ENCODE data around the gene LEFTY1.
A peak's percentile ranks its signal among the peaks of the same experiment; 100 is the strongest.

Gene LEFTY1

DNA sequence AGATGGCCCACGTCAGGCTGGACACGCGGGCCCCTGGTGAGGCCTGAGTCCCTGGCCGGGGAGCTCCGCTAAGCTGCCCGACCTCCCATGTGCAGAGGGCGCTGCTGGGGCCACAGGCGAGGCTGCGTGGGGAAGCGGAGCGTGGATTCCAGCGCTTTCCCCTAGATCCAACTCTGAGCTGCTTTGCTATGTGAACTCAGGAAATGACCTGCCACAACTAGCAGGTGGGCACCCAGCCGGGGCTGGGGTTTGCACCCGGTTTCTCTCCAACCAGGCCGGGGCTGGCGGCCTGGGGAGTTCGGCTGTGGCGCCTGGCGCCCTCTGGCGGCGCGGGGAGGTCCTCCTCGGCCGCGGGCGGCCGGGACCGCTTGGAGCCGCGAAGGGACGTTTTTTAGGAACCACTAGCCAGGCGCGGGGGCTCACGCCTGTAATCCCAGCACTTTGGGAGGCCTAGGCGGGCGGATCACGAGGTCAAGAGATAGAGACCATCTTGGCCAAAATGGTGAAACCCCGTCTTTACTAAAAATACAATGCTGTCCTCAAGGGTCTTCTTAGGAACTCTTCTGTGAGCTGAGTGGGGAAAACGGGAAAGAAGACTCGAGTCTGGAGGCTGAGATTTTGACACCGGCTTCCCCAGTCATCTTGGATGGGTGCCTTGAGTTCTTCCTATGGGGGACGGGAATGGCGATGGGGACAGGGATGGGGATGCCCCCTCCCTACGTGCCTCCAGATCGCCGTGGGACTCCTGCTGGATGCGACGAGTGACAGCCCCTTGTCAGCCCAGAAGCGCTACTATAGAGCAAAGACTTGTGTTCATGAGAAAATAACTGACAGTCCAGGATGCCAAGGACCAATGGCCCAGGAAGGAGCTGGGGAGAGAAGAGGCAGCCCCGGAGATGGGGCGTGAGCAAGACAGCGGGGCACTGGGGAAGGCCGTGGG lies 22.5 kb upstream of the LEFTY1 start:
- Mint-ChIP-seq H3K4me1 (peaks cover 15% of the 10 kb centered on the region), H3K36me3 (ENCODE audit: low read depth) (peaks cover 6% of the 10 kb centered on the region), H3K9me3 (no peaks in the 10 kb centered on the region), H3K27me3 (ENCODE audit: low read depth, poor library complexity) (peaks cover 21% of the 10 kb centered on the region), H3K4me3 (no peak overlapping the region), H3K27ac (no peak overlapping the region)
- TF ChIP-seq, protein P1, sequence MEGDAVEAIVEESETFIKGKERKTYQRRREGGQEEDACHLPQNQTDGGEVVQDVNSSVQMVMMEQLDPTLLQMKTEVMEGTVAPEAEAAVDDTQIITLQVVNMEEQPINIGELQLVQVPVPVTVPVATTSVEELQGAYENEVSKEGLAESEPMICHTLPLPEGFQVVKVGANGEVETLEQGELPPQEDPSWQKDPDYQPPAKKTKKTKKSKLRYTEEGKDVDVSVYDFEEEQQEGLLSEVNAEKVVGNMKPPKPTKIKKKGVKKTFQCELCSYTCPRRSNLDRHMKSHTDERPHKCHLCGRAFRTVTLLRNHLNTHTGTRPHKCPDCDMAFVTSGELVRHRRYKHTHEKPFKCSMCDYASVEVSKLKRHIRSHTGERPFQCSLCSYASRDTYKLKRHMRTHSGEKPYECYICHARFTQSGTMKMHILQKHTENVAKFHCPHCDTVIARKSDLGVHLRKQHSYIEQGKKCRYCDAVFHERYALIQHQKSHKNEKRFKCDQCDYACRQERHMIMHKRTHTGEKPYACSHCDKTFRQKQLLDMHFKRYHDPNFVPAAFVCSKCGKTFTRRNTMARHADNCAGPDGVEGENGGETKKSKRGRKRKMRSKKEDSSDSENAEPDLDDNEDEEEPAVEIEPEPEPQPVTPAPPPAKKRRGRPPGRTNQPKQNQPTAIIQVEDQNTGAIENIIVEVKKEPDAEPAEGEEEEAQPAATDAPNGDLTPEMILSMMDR (IDR thresholded peaks at IDR 0.05), result peak; percentile 92
- DNase-seq, result peak; percentile 81

DNA sequence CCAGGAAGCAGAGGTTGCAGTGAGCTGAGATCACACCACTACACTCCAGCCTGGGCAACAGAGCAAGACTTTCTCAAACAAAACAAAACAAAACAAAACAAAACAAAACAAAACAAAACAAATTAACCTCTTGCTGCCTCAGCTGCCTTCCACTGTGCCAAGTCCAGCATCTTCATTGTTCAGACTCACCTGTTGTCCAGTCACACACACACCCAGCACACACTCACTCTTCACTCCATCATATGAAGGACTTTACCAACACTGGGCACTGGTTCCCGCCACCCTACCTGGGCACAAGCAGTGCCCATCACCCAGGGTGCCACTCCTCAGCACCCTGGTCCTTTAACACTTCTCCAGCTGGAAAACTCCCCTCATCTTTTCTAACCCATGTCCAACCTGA lies 20.5 kb upstream of the LEFTY1 start:
- H3K4me3 Mint-ChIP-seq, result no peak overlapping the region
- H3K27me3 Mint-ChIP-seq (ENCODE audit: low read depth, poor library complexity), result peaks cover 31% of the 10 kb centered on the region
- peaks cover 6% of the 10 kb centered on the region for H3K36me3 Mint-ChIP-seq (ENCODE audit: low read depth)
- H3K4me1 Mint-ChIP-seq, result no peaks in the 10 kb centered on the region
- no peaks in the 10 kb centered on the region for H3K9me3 Mint-ChIP-seq
- no peak for DNase-seq
- H3K27ac Mint-ChIP-seq, result no peak overlapping the region
- TF ChIP-seq, protein P1 (IDR thresholded peaks at IDR 0.05), result no peak

DNA sequence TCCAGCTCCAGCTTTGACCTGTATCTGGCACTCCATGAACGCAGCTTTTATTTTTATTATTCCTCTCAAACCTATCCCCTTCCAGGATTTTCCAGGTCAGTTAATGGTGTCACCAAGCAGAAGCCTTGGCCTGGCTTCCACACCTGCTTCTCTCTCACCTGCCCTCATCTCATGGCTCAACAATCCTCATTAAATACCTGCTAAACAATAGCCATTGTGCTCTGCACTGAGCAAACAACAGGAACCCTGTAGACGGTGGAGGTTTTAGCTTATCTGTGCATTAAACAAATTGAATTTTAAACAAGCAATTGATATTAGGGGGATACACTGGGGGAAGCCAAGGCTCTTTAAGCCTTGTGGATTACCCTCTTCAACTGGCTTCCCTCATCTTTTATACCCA lies 19.8 kb upstream of the LEFTY1 start:
- TF ChIP-seq, protein P1 (IDR thresholded peaks at IDR 0.05), result no peak
- Mint-ChIP-seq H3K4me3 (no peak overlapping the region), H3K9me3 (no peaks in the 10 kb centered on the region), H3K27ac (no peak overlapping the region), H3K36me3 (ENCODE audit: low read depth) (peaks cover 8% of the 10 kb centered on the region), H3K4me1 (no peaks in the 10 kb centered on the region), H3K27me3 (ENCODE audit: low read depth, poor library complexity) (peaks cover 28% of the 10 kb centered on the region)
- no peak for DNase-seq

DNA sequence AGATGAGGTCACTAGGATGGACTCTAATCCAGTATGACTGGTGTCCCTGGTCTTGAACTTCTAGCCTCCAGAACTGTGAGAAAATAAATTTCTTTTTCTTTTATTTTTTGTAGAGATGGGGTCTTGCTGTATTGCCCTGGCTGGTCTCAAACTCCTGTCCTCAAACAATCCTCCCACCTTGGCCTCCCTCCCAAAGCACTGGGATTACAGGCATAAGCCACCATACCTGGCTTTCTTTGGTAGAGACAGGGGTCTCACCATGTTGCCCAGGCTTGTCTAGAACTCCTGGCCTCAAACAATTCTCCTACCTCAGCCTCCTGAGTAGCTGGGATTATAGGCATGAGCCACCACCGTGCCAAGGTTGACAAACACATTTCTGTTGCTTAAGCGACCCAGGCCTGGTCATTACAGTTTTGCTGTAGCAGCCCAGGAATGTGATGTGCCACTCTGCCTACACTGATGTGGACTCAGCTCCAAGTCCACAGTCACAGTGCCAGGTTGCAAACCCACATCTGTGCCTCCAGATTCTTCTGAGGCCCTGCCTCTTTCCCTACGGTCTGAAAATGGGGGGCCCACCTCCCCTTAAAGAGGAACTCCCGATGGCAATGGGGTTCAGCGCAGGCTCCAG lies 19.2 kb upstream of the LEFTY1 start:
- Mint-ChIP-seq H3K4me1 (no peaks in the 10 kb centered on the region), H3K9me3 (no peaks in the 10 kb centered on the region), H3K27me3 (ENCODE audit: low read depth, poor library complexity) (peaks cover 23% of the 10 kb centered on the region), H3K36me3 (ENCODE audit: low read depth) (peaks cover 11% of the 10 kb centered on the region), H3K4me3 (no peak overlapping the region), H3K27ac (no peak overlapping the region)
- TF ChIP-seq, protein P1 (IDR thresholded peaks at IDR 0.05), result no peak
- no peak for DNase-seq

DNA sequence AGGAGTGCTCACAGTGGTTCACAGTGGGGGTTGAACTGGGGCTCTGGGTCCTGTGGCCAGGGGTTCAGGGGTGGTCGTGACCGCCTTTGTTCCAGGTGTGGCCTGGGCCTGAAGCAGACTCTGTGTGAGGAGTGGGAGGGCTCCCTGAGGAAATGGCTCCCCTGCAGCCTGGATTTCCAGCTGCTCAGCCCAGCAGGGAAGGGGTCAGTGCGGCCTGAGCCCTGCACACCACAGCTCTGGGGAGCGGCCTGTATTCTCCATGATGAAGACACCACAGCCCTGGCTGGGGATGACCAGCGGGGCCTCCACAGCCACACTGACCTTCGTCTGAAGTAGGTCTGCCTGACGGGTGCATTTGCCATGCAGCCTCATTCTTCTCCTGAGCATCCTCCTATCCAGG lies 18.4 kb upstream of the LEFTY1 start:
- no peaks in the 10 kb centered on the region for H3K4me1 Mint-ChIP-seq
- no peak overlapping the region for H3K4me3 Mint-ChIP-seq
- peaks cover 16% of the 10 kb centered on the region for H3K27me3 Mint-ChIP-seq (ENCODE audit: low read depth, poor library complexity)
- no peaks in the 10 kb centered on the region for H3K9me3 Mint-ChIP-seq
- H3K27ac Mint-ChIP-seq, result no peak overlapping the region
- no peak for DNase-seq
- TF ChIP-seq, protein P1 (IDR thresholded peaks at IDR 0.05), result no peak
- peaks cover 6% of the 10 kb centered on the region for H3K36me3 Mint-ChIP-seq (ENCODE audit: low read depth)

Measured in nephron progenitor cell (in vitro differentiated cells).